Jurkat, Clone E6-1 (cell line): Measurements from ENCODE around the gene DIP2A.
"Not testable (repeated sequence)": the region's sequence is repeated elsewhere in the genome, so short reads cannot be mapped to it uniquely, and the experiment has no call there.

Experiments used
- DNase-seq: peaks from one replicate; pipeline ENCODE4 v3.0.0-alpha.2; 2011; ENCODE audit warnings: low read depth, low spot score
- H3K4me3 ChIP-seq: 2 replicates; pipeline ENCODE4 v1.5.1; 2011; ENCODE audit warnings: mild to moderate bottlenecking, low read length, control low read depth, moderate library complexity

Gene DIP2A

GRCh38 chr21:46562964-46563607, 104.4 kb downstream of the DIP2A start:
- no peak overlapping the region for H3K4me3 ChIP-seq
- DNase-seq: no peak

GRCh38 chr21:46564391-46564790, 105.7 kb downstream of the DIP2A start:
- H3K4me3 ChIP-seq: no peak overlapping the region
- DNase-seq: no peak

GRCh38 chr21:46567348-46567747, 108.7 kb downstream of the DIP2A start:
- DNase-seq: no peak
- no peak overlapping the region for H3K4me3 ChIP-seq

GRCh38 chr21:46568562-46568961, 109.9 kb downstream of the DIP2A start:
- H3K4me3 ChIP-seq: no peak overlapping the region
- DNase-seq: no peak

- no peak for DNase-seq
- H3K4me3 ChIP-seq: no peak overlapping the region
Observed at GRCh38 chr21:46569081-46569480, 110.4 kb downstream of the DIP2A start.

- no peak for DNase-seq
- H3K4me3 ChIP-seq: no peak overlapping the region
Observed at GRCh38 chr21:46570119-46570518, 111.4 kb downstream of the DIP2A start.

GRCh38 chr21:46570631-46571030, 111.9 kb downstream of the DIP2A start:
- H3K4me3 ChIP-seq: no peak overlapping the region
- DNase-seq: no peak

GRCh38 chr21:46572850-46573249, 114.2 kb downstream of the DIP2A start:
- no peak for DNase-seq
- H3K4me3 ChIP-seq: no peak overlapping the region

- DNase-seq, H3K4me3 ChIP-seq: not testable (repeated sequence)
Observed at GRCh38 chr21:46577786-46578185, 119.1 kb downstream of the DIP2A start.

GRCh38 chr21:46579394-46579793, 120.7 kb downstream of the DIP2A start:
- H3K4me3 ChIP-seq, DNase-seq: not testable (repeated sequence)

GRCh38 chr21:46581780-46582307, 123.2 kb downstream of the DIP2A start:
- H3K4me3 ChIP-seq: no peak overlapping the region
- DNase-seq: no peak

- no peak for DNase-seq
- H3K4me3 ChIP-seq: no peak overlapping the region
Observed at GRCh38 chr21:46585191-46585953, 126.7 kb downstream of the DIP2A start.

- no peak overlapping the region for H3K4me3 ChIP-seq
- DNase-seq: no peak
Observed at GRCh38 chr21:46594276-46594675, 135.6 kb downstream of the DIP2A start.

GRCh38 chr21:46596201-46596600, 137.5 kb downstream of the DIP2A start:
- no peak for DNase-seq
- H3K4me3 ChIP-seq: no peak overlapping the region

- H3K4me3 ChIP-seq: no peak overlapping the region
- no peak for DNase-seq
Observed at GRCh38 chr21:46597031-46597430, 138.3 kb downstream of the DIP2A start.

- no peak for DNase-seq
- no peak overlapping the region for H3K4me3 ChIP-seq
Observed at GRCh38 chr21:46597896-46598343, 139.2 kb downstream of the DIP2A start.

- no peak overlapping the region for H3K4me3 ChIP-seq
- DNase-seq: no peak
Observed at GRCh38 chr21:46598581-46599572, 140.2 kb downstream of the DIP2A start.

- no peak overlapping the region for H3K4me3 ChIP-seq
- no peak for DNase-seq
Observed at GRCh38 chr21:46600305-46600704, 141.6 kb downstream of the DIP2A start.

GRCh38 chr21:46600978-46601377, 142.3 kb downstream of the DIP2A start:
- no peak for DNase-seq
- no peak overlapping the region for H3K4me3 ChIP-seq
